Fibroblast of upper back skin (primary cell): ENCODE data around the gene FARP2.
A peak's percentile ranks its signal among the peaks of the same experiment; 100 is the strongest.
"Not testable (repeated sequence)": the region's sequence is repeated elsewhere in the genome, so short reads cannot be mapped to it uniquely, and the experiment has no call there.

Source experiments
- DNase-seq: peaks from one replicate; pipeline ENCODE4 v3.0.0-alpha.2; 2013

FARP2 gene

DNA sequence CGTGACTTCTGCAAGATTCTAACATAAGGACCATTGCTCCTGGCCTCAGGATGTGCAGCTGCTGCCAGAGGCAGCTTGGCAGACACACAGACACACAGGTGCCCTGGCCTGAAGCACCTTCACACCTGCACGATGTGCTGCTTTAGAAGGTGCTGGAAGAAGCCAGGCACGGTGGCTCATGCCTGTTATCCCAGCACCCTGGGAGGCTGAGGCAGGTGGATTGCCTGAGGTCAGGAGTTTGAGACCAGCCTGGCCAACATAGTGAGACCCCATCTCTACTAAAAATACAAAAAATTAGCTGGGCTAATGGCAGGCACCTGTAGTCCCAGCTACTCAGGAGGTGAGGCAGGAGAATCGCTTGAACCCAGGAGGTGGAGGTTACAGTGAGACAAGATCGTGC is 57.4 kb downstream of the FARP2 start:
- not testable (repeated sequence) for DNase-seq

DNA sequence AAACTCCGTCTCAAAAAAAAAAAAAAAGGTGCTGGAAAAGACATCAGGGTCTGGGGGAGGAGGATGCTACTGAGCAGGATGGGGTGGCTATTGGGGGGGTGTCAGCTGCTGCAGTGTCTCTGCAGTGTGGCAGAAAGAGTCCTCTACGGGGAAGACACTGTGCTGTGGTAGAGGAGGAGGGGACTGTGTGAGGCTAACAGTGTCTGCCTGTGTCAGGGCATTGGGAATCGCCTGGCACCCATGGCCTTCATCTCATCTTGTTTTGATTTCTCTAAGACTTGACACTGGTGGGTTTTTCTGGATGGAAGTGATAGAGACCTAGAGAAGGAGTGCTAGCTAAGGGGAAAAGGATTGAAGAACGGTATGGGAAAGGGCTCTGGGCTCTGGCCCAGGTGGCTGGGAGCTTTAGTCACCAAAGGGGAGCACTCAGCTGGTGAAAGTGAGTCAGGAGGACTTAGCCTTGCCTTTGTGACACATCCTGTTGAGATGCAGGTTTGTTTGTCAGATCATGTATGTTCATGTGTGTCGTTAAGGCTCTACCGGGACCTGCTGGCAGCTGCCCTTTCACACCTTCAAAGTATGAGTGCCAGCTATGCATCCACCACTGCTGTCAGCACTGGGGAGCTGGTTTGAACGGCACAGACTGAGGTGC is 58.0 kb downstream of the FARP2 start:
- peak; percentile 8 for DNase-seq

- no peak for DNase-seq
These were observed 59.1 kb downstream of the FARP2 start for GRCh38 chr2:241415196-241415595.

GRCh38 chr2:241417626-241418025 is 61.5 kb downstream of the FARP2 start:
- no peak for DNase-seq

GRCh38 chr2:241421330-241421729 is 65.2 kb downstream of the FARP2 start:
- peak; percentile 16 for DNase-seq

GRCh38 chr2:241421942-241422341 is 65.9 kb downstream of the FARP2 start:
- DNase-seq = not testable (repeated sequence)

DNA sequence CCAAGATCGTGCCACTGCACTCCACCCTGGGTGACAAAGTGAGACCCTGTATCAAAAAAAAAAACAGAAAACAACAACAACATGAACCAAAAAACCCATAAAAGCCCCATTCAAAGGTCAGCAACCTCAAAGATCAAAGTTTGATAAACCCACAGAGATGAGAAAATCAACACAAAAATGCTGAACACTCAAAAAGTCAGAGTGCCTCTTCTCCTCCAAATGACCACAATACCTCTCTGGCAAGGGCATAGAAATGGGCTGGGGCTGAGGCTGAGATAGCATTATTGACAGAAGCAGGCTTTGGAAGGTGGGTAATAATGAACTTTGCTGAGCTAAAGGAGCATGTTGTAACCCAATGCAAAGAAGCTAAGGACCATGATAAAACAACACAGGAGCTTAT is 66.3 kb downstream of the FARP2 start:
- DNase-seq = no peak

DNA sequence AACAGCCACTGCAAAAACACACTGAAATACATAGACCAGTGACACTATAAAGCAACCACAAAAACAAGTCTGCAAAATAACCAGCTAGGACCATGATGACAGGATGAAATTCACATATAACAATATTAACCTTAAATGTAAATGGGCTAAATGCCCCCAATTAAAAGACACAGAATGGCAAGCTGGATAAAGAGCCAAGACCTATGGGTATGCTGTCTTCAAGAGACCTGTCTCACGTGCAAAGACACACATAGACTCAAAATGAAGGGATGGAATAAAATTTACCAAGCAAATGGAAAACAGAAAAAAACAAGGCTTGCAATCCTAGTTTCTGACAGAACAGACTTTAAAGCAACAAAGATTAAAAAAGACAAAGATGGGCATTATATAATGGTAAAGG is 67.4 kb downstream of the FARP2 start:
- DNase-seq = not testable (repeated sequence)

DNA sequence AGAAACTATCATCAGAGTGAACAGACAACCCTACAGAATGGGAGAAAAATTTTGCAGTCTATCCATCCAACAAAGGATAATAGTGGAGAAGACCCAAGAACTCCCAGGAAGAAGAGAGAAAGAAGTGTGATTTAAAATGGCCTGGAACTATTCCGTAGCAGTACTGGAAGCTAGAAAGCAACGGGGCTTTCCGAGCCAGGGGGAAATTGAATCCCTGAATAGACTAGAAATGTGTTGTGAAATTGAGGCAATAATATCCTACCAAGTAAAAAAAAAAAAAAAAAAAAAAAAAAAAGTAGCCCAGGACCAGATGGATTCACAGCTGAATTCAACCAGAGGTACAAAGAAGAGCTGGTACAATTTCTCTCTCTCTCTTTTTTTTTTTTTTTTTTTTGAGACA is 69.3 kb downstream of the FARP2 start:
- no peak for DNase-seq

- DNase-seq = no peak
These were observed 74.1 kb downstream of the FARP2 start for GRCh38 chr2:241430178-241430577.

- no peak for DNase-seq
These were observed 76.9 kb downstream of the FARP2 start for GRCh38 chr2:241432824-241433448.

DNA sequence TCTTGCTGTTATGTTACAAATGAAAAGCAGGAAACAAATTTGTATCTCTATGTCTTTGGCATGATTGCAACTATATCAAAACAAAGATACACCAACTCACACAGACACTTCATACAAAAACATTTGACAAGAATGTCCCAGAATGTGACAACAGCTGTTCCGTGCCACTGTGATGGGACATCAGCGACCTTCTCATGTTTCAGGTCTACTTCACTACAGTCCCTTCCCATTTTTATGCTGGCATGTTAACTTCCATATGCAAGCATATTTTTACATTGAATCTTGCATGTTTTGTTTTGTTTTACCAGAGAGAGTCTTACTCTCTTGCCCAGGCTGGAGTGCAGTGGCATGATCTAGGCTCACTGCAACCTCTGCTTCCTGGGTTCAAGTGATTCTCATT is 81.1 kb downstream of the FARP2 start:
- DNase-seq = no peak

GRCh38 chr2:241441492-241441891 is 85.4 kb downstream of the FARP2 start:
- no peak for DNase-seq

DNA sequence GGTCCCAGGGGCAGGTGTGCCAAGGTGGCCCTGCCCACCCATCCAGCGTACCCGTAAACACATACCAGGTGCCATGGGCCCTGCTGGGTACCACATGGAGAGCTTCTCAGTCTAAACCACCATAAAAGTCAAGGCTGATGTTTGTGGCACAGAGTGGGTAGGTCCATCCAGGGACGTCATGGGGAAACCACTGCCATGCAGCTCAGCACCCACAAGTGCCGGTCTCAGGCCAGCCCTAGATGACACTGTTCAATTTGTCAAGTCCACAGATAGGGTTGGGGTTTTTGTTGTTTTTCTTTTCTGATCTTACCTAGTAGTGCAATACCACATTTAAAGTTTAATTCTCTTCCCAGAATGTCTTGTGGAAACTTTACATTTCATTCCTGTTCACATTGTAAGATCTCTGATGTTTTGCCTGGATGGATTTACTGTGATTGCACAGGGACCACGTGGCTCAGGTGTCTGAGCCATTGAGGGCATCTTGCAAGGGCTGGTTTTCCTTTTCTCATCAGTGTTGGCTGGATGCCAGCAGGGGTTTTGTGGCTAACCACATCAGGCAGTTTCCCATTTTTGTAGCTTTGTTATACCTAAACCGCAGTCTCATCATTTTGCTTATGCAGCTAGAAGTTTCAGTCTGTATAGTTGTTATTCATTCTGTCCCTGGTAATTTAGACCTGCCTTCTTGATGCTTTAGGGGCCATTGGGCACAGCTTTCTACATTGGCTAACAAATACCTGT is 87.6 kb downstream of the FARP2 start:
- DNase-seq = peak; percentile 75

DNA sequence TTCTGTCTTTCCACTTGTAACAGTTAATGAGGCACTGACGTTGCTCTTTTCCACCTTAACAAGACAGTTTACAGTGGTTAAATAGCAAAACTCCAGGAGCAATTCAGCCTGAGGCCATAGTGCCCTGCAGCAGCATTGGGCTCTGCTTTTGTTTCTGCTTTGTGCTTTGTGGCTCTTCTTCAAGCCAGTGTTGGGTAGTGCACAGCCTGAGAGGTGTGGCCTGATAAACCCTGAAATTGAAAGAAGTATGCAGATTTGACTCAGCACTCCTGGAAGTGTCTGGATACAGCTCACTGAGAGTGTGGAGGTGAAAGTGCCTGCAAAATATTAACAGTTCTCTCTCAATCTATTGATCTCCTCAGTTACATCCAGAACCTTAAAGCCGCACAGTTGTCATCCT is 89.3 kb downstream of the FARP2 start:
- DNase-seq = no peak

GRCh38 chr2:241450092-241450491 is 94.0 kb downstream of the FARP2 start:
- DNase-seq = not testable (repeated sequence)

- DNase-seq = no peak
These were observed 95.9 kb downstream of the FARP2 start for GRCh38 chr2:241451840-241452506.

DNA sequence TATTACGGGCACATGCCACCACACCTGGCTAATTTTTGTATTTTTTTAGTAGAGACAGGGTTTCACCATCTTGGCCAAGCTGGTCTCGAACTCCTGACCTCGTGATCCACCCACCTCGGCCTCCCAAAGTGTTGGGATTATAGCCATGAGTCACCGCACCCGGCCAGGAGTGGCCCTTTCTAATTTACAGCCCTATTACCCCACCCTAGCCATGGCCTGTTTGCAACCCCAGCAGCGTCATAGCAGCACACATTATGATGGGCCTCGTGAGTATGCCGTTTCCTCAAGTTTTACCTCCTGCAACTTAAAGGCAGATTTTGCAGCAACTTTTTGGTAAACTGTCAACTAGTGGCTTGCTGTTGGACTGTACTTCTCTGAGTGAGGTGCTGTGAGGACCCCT is 97.8 kb downstream of the FARP2 start:
- DNase-seq = not testable (repeated sequence)

- no peak for DNase-seq
These were observed 98.9 kb downstream of the FARP2 start for GRCh38 chr2:241454837-241455485.

DNA sequence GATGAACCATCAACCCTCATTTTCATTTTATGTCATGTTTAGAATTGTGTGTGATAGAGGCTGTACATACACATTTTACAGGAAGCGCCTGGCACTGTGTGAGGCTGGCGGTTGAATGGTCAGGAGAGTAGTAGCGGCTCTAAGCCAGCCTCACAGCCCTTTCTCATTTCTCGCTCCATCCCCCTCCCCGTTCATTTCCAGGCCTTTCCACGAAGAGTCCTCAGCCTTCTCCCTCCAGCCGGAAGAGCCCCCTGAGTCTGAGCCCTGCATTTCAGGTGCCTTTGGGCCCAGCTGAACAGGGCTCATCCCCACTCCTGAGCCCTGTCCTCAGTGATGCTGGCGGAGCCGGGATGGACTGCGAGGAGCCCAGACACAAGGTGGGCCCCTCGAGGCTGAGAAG is 100.5 kb downstream of the FARP2 start:
- no peak for DNase-seq

GRCh38 chr2:241458687-241459086 is 102.6 kb downstream of the FARP2 start:
- DNase-seq = no peak

- no peak for DNase-seq
These were observed 103.4 kb downstream of the FARP2 start for GRCh38 chr2:241459520-241459919.

DNA sequence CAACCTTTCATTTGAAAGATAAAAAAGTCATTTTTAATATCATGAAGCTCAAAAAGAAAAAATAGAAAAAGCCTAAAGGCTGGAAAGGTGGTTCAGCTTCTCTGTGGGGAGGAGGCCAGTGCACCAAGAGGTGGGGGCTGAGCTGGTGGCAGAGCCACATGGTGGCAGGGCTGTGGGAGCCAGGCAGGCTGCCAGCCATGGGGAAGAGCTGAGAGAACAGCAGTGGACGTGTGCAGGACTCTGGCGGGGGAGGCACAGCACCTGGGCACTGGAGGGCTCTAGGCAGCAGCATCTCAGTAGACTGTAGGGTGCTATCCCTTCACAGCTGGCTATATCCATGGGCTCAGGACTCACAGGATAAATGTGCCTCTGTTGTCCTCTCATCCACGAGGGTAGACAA is 104.5 kb downstream of the FARP2 start:
- DNase-seq = no peak
